A549 (cell line): ENCODE data around the gene RRBP1.

Experiments used
- JUN ChIP-seq, 2 experiments: fragments of >200 bp; sonication (Bioruptor Twin); formaldehyde crosslinking; IDR thresholded peaks; 2 replicates in 1 of 2; 3 replicates in 1 of 2; pipeline ENCODE4 v1.6.1; 2016 to 2017
- KDM1A ChIP-seq: fragments of 200-600 bp; sonication (generic); IDR thresholded peaks from 2 replicates; pipeline ENCODE4 v1.6.1; 2016; ENCODE audit warnings: low read depth, mild to moderate bottlenecking
- RAD21 ChIP-seq, 2 experiments: fragments of >200 bp in 1 of 2; sonication (Bioruptor Twin) in 1 of 2; formaldehyde crosslinking in 1 of 2; IDR thresholded peaks in 1 of 2; conservative IDR thresholded peaks in 1 of 2; 2 replicates in 1 of 2; 3 replicates in 1 of 2; pipeline ENCODE4 v1.6.1; 2012 to 2018; ENCODE audit warnings: inconsistent platforms in 1 of 2
- RNF2 ChIP-seq: fragments of 200-600 bp; sonication (generic); IDR thresholded peaks from 2 replicates; pipeline ENCODE4 v1.6.1; 2016; ENCODE audit warnings: low read depth, mild to moderate bottlenecking, antibody characterized with exemption, moderate library complexity, borderline replicate concordance
- TF ChIP-seq, protein P1 (sequence below): fragments of >200 bp; sonication (Bioruptor Twin); formaldehyde crosslinking; IDR thresholded peaks from 3 replicates; pipeline ENCODE4 v1.5.1; 2016
- TF ChIP-seq, protein P2 (sequence below): fragments of 200-600 bp; sonication (generic); IDR thresholded peaks from 2 replicates; pipeline ENCODE4 v1.6.1; 2016; ENCODE audit warnings: antibody characterized with exemption, mild to moderate bottlenecking, moderate library complexity

DNA sequence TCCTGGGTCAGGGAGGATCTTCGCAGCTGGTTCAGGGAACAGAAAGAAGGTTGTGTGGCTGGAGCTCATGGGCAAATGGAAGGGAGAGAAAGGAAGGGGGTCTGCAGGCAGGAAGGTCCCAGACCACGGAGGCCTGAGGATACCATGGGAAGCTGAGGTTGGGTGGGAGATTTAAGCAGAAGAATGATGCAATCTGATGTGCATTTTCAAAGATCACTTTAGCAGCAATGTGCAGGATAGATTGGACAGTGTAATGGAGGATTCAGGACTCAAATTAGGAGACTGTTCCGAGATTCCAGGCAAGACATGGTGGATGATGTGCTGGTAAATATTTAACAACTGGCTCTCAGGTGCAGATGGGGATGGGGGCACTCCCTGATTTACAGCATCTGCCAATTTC lies 5.8 kb upstream of the RRBP1 start:
- TF ChIP-seq JUN (IDR thresholded peaks at IDR 0.05): no peak
- TF ChIP-seq RAD21 (conservative IDR thresholded peaks at IDR 0.05 in 1 of 2, IDR thresholded peaks at IDR 0.05 in 1 of 2): no peak
- TF ChIP-seq, protein P1, sequence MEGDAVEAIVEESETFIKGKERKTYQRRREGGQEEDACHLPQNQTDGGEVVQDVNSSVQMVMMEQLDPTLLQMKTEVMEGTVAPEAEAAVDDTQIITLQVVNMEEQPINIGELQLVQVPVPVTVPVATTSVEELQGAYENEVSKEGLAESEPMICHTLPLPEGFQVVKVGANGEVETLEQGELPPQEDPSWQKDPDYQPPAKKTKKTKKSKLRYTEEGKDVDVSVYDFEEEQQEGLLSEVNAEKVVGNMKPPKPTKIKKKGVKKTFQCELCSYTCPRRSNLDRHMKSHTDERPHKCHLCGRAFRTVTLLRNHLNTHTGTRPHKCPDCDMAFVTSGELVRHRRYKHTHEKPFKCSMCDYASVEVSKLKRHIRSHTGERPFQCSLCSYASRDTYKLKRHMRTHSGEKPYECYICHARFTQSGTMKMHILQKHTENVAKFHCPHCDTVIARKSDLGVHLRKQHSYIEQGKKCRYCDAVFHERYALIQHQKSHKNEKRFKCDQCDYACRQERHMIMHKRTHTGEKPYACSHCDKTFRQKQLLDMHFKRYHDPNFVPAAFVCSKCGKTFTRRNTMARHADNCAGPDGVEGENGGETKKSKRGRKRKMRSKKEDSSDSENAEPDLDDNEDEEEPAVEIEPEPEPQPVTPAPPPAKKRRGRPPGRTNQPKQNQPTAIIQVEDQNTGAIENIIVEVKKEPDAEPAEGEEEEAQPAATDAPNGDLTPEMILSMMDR: no peak
- TF ChIP-seq RNF2: no peak
- TF ChIP-seq, protein P2, sequence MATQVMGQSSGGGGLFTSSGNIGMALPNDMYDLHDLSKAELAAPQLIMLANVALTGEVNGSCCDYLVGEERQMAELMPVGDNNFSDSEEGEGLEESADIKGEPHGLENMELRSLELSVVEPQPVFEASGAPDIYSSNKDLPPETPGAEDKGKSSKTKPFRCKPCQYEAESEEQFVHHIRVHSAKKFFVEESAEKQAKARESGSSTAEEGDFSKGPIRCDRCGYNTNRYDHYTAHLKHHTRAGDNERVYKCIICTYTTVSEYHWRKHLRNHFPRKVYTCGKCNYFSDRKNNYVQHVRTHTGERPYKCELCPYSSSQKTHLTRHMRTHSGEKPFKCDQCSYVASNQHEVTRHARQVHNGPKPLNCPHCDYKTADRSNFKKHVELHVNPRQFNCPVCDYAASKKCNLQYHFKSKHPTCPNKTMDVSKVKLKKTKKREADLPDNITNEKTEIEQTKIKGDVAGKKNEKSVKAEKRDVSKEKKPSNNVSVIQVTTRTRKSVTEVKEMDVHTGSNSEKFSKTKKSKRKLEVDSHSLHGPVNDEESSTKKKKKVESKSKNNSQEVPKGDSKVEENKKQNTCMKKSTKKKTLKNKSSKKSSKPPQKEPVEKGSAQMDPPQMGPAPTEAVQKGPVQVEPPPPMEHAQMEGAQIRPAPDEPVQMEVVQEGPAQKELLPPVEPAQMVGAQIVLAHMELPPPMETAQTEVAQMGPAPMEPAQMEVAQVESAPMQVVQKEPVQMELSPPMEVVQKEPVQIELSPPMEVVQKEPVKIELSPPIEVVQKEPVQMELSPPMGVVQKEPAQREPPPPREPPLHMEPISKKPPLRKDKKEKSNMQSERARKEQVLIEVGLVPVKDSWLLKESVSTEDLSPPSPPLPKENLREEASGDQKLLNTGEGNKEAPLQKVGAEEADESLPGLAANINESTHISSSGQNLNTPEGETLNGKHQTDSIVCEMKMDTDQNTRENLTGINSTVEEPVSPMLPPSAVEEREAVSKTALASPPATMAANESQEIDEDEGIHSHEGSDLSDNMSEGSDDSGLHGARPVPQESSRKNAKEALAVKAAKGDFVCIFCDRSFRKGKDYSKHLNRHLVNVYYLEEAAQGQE: no peak
- no peak for TF ChIP-seq KDM1A
